Calu3 (cell line): Measurements from ENCODE around the gene OR10AD1. TPM values are rescaled to one million over a fixed set of nuclear protein-coding genes. Genes with fewer than 3 reads are reported as not detected.

ENCODE experiments used
- BruUV-seq: library from RNA; stranded (reverse); fragments of 400-500 nt; replicated peaks from 2 replicates; lab custom pipeline; 2021; lab: Mats Ljungman, UMichigan
- CTCF ChIA-PET: fragments of 300-600 bp; sonication (Branson Sonifier 250); formaldehyde crosslinking; loops from one replicate; lab custom pipeline; 2022; ENCODE audit warnings: antibody characterized with exemption; lab: Charles Lee
- DNase-seq: peaks from one replicate; pipeline ENCODE4 v3.0.0; 2022
- H3K27ac Mint-ChIP-seq: one replicate; pipeline ENCODE4 v1.8.0; 2022; ENCODE audit warnings: mixed read lengths; ENCODE audit not compliant: unreplicated experiment
- H3K27me3 Mint-ChIP-seq: one replicate; pipeline ENCODE4 v1.8.0; 2022; ENCODE audit warnings: mixed read lengths; ENCODE audit not compliant: unreplicated experiment
- H3K36me3 Mint-ChIP-seq: one replicate; pipeline ENCODE4 v1.8.0; 2022; ENCODE audit warnings: mild to moderate bottlenecking, moderate library complexity, mixed read lengths; ENCODE audit not compliant: insufficient read depth, unreplicated experiment
- H3K4me1 Mint-ChIP-seq: one replicate; pipeline ENCODE4 v1.8.0; 2022; ENCODE audit warnings: mild to moderate bottlenecking, low read depth, mixed read lengths; ENCODE audit not compliant: unreplicated experiment
- H3K4me3 Mint-ChIP-seq: one replicate; pipeline ENCODE4 v1.8.0; 2022; ENCODE audit warnings: mild to moderate bottlenecking, low read depth, moderate library complexity, mixed read lengths; ENCODE audit not compliant: unreplicated experiment
- H3K9me3 Mint-ChIP-seq: one replicate; pipeline ENCODE4 v1.8.0; 2022; ENCODE audit warnings: low read depth, mixed read lengths; ENCODE audit not compliant: unreplicated experiment
- CTCF ChIP-seq: fragments of 200-600 bp; IDR thresholded peaks from one replicate; pipeline ENCODE4 v1.8.0; 2022; ENCODE audit warnings: antibody characterized with exemption; ENCODE audit not compliant: unreplicated experiment
- intact Hi-C: fragments of 100-400 bp; cut with micrococcal nuclease; formaldehyde crosslinking; loops from one replicate; pipeline ENCODE4 v1.10.0; 2022; ENCODE audit not compliant: unreplicated experiment
- total RNA-seq: library from RNA; stranded (reverse); gene quantifications from 2 replicates; pipeline ENCODE4 v1.2.3, GENCODE V29; 2022

OR10AD1 gene
- total RNA-seq, 1 experiment from 2014 or later: not detected

- Mint-ChIP-seq H3K27me3 (peaks cover 38% of the 10 kb centered on the region), H3K9me3 (no peaks in the 10 kb centered on the region), H3K4me3 (no peak overlapping the region), H3K36me3 (no peaks in the 10 kb centered on the region), H3K27ac (no peak overlapping the region), H3K4me1 (no peaks in the 10 kb centered on the region)
- TF ChIP-seq CTCF: no peak
- CTCF ChIA-PET: no interaction called here
- intact Hi-C loops: loop anchor here (10.0 kb wide), 1 partner anchor 258 kb away; the partner anchor contains the start of gene VDR
- no peak for DNase-seq
- BruUV-seq: no TSS peak
Measured at GRCh38 chr12:48163150-48163747, 39.8 kb downstream of the OR10AD1 start.

GRCh38 chr12:48160807-48161206 is 42.3 kb downstream of the OR10AD1 start:
- CTCF ChIA-PET: no interaction called here
- H3K4me1 Mint-ChIP-seq: no peaks in the 10 kb centered on the region
- H3K36me3 Mint-ChIP-seq: peaks cover 20% of the 10 kb centered on the region
- no peaks in the 10 kb centered on the region for H3K9me3 Mint-ChIP-seq
- no peak overlapping the region for H3K27ac Mint-ChIP-seq
- H3K27me3 Mint-ChIP-seq: peaks cover 28% of the 10 kb centered on the region
- no TSS peak for BruUV-seq
- intact Hi-C loops: loop anchor here (10.0 kb wide), 1 partner anchor 256 kb away; the partner anchor contains the start of gene VDR
- TF ChIP-seq CTCF: no peak
- no peak overlapping the region for H3K4me3 Mint-ChIP-seq
- DNase-seq: no peak

GRCh38 chr12:48160046-48160445 is 43.0 kb downstream of the OR10AD1 start:
- H3K27me3 Mint-ChIP-seq: peaks cover 22% of the 10 kb centered on the region
- H3K36me3 Mint-ChIP-seq: peaks cover 20% of the 10 kb centered on the region
- no peaks in the 10 kb centered on the region for H3K9me3 Mint-ChIP-seq
- DNase-seq: no peak
- CTCF ChIA-PET: no interaction called here
- no peaks in the 10 kb centered on the region for H3K4me1 Mint-ChIP-seq
- H3K4me3 Mint-ChIP-seq: no peak overlapping the region
- intact Hi-C loops: loop anchor here (10.0 kb wide), 1 partner anchor 255 kb away; the partner anchor contains the start of gene VDR
- BruUV-seq: no TSS peak
- no peak overlapping the region for H3K27ac Mint-ChIP-seq
- no peak for TF ChIP-seq CTCF

- Mint-ChIP-seq H3K36me3 (peaks cover 20% of the 10 kb centered on the region), H3K4me3 (peak overlapping the region; percentile 81), H3K27me3 (peaks cover 15% of the 10 kb centered on the region), H3K9me3 (no peaks in the 10 kb centered on the region), H3K27ac (peak overlapping the region; percentile 75), H3K4me1 (no peaks in the 10 kb centered on the region)
- DNase-seq: no peak
- CTCF ChIA-PET: interaction anchor here (0.6 to 1.0 kb wide), 2 partner anchors 39 to 74 kb away, joined by 3 to 5 read pairs; no protein-coding TSS in a partner anchor
- BruUV-seq: no TSS peak
- intact Hi-C loops: no loop called here
- TF ChIP-seq CTCF: no peak
Measured at GRCh38 chr12:48157889-48158370, 45.2 kb downstream of the OR10AD1 start.
